Measurements from ENCODE around the gene DLGAP1.
"Not testable (repeated sequence)": the region's sequence is repeated elsewhere in the genome, so short reads cannot be mapped to it uniquely, and the experiment has no call there.

Gene DLGAP1

GRCh38 chr18:3478262-3478978, 976.7 kb downstream of the DLGAP1 start:
- Histone ChIP-seq H3K27ac (replicated peaks) (no peak overlapping the region), H3K4me3 (replicated peaks; ENCODE audit: insufficient read depth, low read length) (no peak overlapping the region), H3K27me3 (ENCODE audit: insufficient read depth, poor library complexity, severe bottlenecking) (no peaks in the 10 kb centered on the region)
- TF ChIP-seq POLR2AphosphoS5 (IDR thresholded peaks at IDR 0.05; ENCODE audit: low read depth): no peak
- peak; percentile 79; the same call in 1 of the 2 replicates for TF ChIP-seq SPI1 (IDR thresholded peaks at IDR 0.05; ENCODE audit: borderline replicate concordance, low read depth)
- no peak for TF ChIP-seq GABPA (IDR thresholded peaks at IDR 0.05; ENCODE audit: low read depth)
- no peak for TF ChIP-seq CTCF (IDR thresholded peaks at IDR 0.05; ENCODE audit: insufficient read depth, low read length)
- no peak for TF ChIP-seq REST (IDR thresholded peaks at IDR 0.05; ENCODE audit: insufficient replicate concordance, low read depth)
- peak in 1 of 2 experiments; percentile 60 for DNase-seq (ENCODE audit: low read depth in 1 of 2, low spot score in 1 of 2)

GRCh38 chr18:3472681-3473544, 982.2 kb downstream of the DLGAP1 start:
- H3K27me3 ChIP-seq (ENCODE audit: insufficient read depth, poor library complexity, severe bottlenecking): no peaks in the 10 kb centered on the region
- no peak overlapping the region for H3K27ac ChIP-seq (replicated peaks)
- no peak for TF ChIP-seq REST (IDR thresholded peaks at IDR 0.05; ENCODE audit: insufficient replicate concordance, low read depth)
- no peak for TF ChIP-seq SPI1 (IDR thresholded peaks at IDR 0.05; ENCODE audit: borderline replicate concordance, low read depth)
- TF ChIP-seq CTCF (IDR thresholded peaks at IDR 0.05; ENCODE audit: insufficient read depth, low read length): no peak
- TF ChIP-seq POLR2AphosphoS5 (IDR thresholded peaks at IDR 0.05; ENCODE audit: low read depth): no peak
- no peak for DNase-seq (ENCODE audit: low read depth in 1 of 2, low spot score in 1 of 2)
- no peak overlapping the region for H3K4me3 ChIP-seq (replicated peaks; ENCODE audit: insufficient read depth, low read length)

GRCh38 chr18:3472121-3472520, 983.0 kb downstream of the DLGAP1 start:
- not testable (repeated sequence) for DNase-seq (ENCODE audit: low read depth in 1 of 2, low spot score in 1 of 2); H3K4me3 ChIP-seq (replicated peaks; ENCODE audit: insufficient read depth, low read length); H3K27ac ChIP-seq (replicated peaks); H3K27me3 ChIP-seq (ENCODE audit: insufficient read depth, poor library complexity, severe bottlenecking)

GRCh38 chr18:3471141-3471648, 983.9 kb downstream of the DLGAP1 start:
- TF ChIP-seq POLR2AphosphoS5 (IDR thresholded peaks at IDR 0.05; ENCODE audit: low read depth) (no peak), CTCF (IDR thresholded peaks at IDR 0.05; ENCODE audit: insufficient read depth, low read length) (no peak), GABPA (IDR thresholded peaks at IDR 0.05; ENCODE audit: low read depth) (no peak), SPI1 (IDR thresholded peaks at IDR 0.05; ENCODE audit: borderline replicate concordance, low read depth) (no peak), REST (IDR thresholded peaks at IDR 0.05; ENCODE audit: insufficient replicate concordance, low read depth) (no peak)
- no peak for DNase-seq (ENCODE audit: low read depth in 1 of 2, low spot score in 1 of 2)
- no peaks in the 10 kb centered on the region for H3K27me3 ChIP-seq (ENCODE audit: insufficient read depth, poor library complexity, severe bottlenecking)
- no peak overlapping the region for H3K4me3 ChIP-seq (replicated peaks; ENCODE audit: insufficient read depth, low read length)
- H3K27ac ChIP-seq (replicated peaks): no peak overlapping the region

Measured in HL-60 (cell line).